Stimulated activated CD4-positive, alpha-beta T cell treated with anti-CD3 and anti-CD28 coated beads, Interleukin-4, amount 100 ng/mL, for 1 hour (primary cell): ENCODE measurements around the gene MORN1.
"Not testable (repeated sequence)": the region's sequence is repeated elsewhere in the genome, so short reads cannot be mapped to it uniquely, and the experiment has no call there.

Experiments
- DNase-seq: peaks from one replicate; pipeline ENCODE4 v3.0.0-alpha.2; 2020

The MORN1 gene

GRCh38 chr1:2334883-2335534 is 56.3 kb downstream of the MORN1 start:
- no peak for DNase-seq

GRCh38 chr1:2334366-2334765 is 57.0 kb downstream of the MORN1 start:
- no peak for DNase-seq

GRCh38 chr1:2331580-2331979 is 59.8 kb downstream of the MORN1 start:
- not testable (repeated sequence) for DNase-seq

- DNase-seq, result no peak
Observed at GRCh38 chr1:2331200-2331544, 60.2 kb downstream of the MORN1 start.

GRCh38 chr1:2330519-2331199 is 60.7 kb downstream of the MORN1 start:
- no peak for DNase-seq

GRCh38 chr1:2330035-2330434 is 61.3 kb downstream of the MORN1 start:
- DNase-seq, result no peak

GRCh38 chr1:2328676-2329455 is 62.5 kb downstream of the MORN1 start:
- DNase-seq, result no peak

GRCh38 chr1:2327841-2328240 is 63.5 kb downstream of the MORN1 start:
- DNase-seq, result no peak

- not testable (repeated sequence) for DNase-seq
Observed at GRCh38 chr1:2327162-2327561, 64.2 kb downstream of the MORN1 start.

GRCh38 chr1:2326524-2326923 is 64.8 kb downstream of the MORN1 start:
- DNase-seq, result no peak

- no peak for DNase-seq
Observed at GRCh38 chr1:2324553-2325366, 66.6 kb downstream of the MORN1 start.

- no peak for DNase-seq
Observed at GRCh38 chr1:2323451-2323974, 67.8 kb downstream of the MORN1 start.

- no peak for DNase-seq
Observed at GRCh38 chr1:2322581-2323211, 68.7 kb downstream of the MORN1 start.

- no peak for DNase-seq
Observed at GRCh38 chr1:2322065-2322571, 69.2 kb downstream of the MORN1 start.

GRCh38 chr1:2320760-2321667 is 70.3 kb downstream of the MORN1 start:
- DNase-seq, result no peak

GRCh38 chr1:2320006-2320405 is 71.3 kb downstream of the MORN1 start:
- no peak for DNase-seq

GRCh38 chr1:2319291-2319690 is 72.1 kb downstream of the MORN1 start:
- DNase-seq, result no peak

- DNase-seq, result no peak
Observed at GRCh38 chr1:2318314-2319278, 72.8 kb downstream of the MORN1 start.

GRCh38 chr1:2317230-2318065 is 73.9 kb downstream of the MORN1 start:
- no peak for DNase-seq
